Measurements from ENCODE around the gene DCLK2.

The DCLK2 gene

GRCh38 chr4:150074064-150074463, 4.2 kb upstream of the DCLK2 start:
- H3K36me3 ChIP-seq (ENCODE audit: low read length) = no peaks in the 10 kb centered on the region
- H3K4me3 ChIP-seq (ENCODE audit: insufficient read depth, low read length, poor library complexity, severe bottlenecking) = no peak overlapping the region
- H2AFZ ChIP-seq (ENCODE audit: low read depth, low read length, severe bottlenecking) = no peak overlapping the region
- H3F3A ChIP-seq (ENCODE audit: insufficient read depth) = no peaks in the 10 kb centered on the region
- no peaks in the 10 kb centered on the region for H3K27me3 ChIP-seq (ENCODE audit: low read length)
- no peaks in the 10 kb centered on the region for H3K9me2 ChIP-seq (replicated peaks; ENCODE audit: insufficient read depth, low read length)
- no peak overlapping the region for H3K4me2 ChIP-seq (ENCODE audit: low read depth, low read length, poor library complexity, severe bottlenecking)
- no peak overlapping the region for H3K27ac ChIP-seq (ENCODE audit: low read depth, low read length)
- H3K9ac ChIP-seq (ENCODE audit: low read length) = no peak overlapping the region
- TF ChIP-seq EZH2phosphoT487 (conservative IDR thresholded peaks at IDR 0.05; ENCODE audit: low read length) (no peak), CTCF (IDR thresholded peaks at IDR 0.05; ENCODE audit: insufficient read depth, low read length, poor library complexity, severe bottlenecking) (no peak)
- no peaks in the 10 kb centered on the region for H3K9me3 ChIP-seq (ENCODE audit: insufficient read depth, low read length)
- H4K20me1 ChIP-seq (ENCODE audit: low read depth, low read length) = no peaks in the 10 kb centered on the region
- H3K79me2 ChIP-seq (ENCODE audit: insufficient read depth, low read length) = no peaks in the 10 kb centered on the region

GRCh38 chr4:150078579-150079080, 385 bp downstream of the DCLK2 start:
- no peak overlapping the region for H2AFZ ChIP-seq (ENCODE audit: low read depth, low read length, severe bottlenecking)

GRCh38 chr4:150079081-150079581, 886 bp downstream of the DCLK2 start:
- no peaks in the 10 kb centered on the region for H3K27me3 ChIP-seq (ENCODE audit: low read length)
- H3K4me2 ChIP-seq (ENCODE audit: low read depth, low read length, poor library complexity, severe bottlenecking) = no peak overlapping the region
- H4K20me1 ChIP-seq (ENCODE audit: low read depth, low read length) = no peaks in the 10 kb centered on the region
- no peaks in the 10 kb centered on the region for H3K9me3 ChIP-seq (ENCODE audit: insufficient read depth, low read length)
- TF ChIP-seq CTCF (IDR thresholded peaks at IDR 0.05; ENCODE audit: insufficient read depth, low read length, poor library complexity, severe bottlenecking) = no peak
- no peak for TF ChIP-seq EZH2phosphoT487 (conservative IDR thresholded peaks at IDR 0.05; ENCODE audit: low read length)
- no peaks in the 10 kb centered on the region for H3F3A ChIP-seq (ENCODE audit: insufficient read depth)
- H2AFZ ChIP-seq (ENCODE audit: low read depth, low read length, severe bottlenecking) = no peak overlapping the region
- no peaks in the 10 kb centered on the region for H3K36me3 ChIP-seq (ENCODE audit: low read length)
- H3K4me3 ChIP-seq (ENCODE audit: insufficient read depth, low read length, poor library complexity, severe bottlenecking) = no peak overlapping the region
- no peak overlapping the region for H3K27ac ChIP-seq (ENCODE audit: low read depth, low read length)
- no peak overlapping the region for H3K9ac ChIP-seq (ENCODE audit: low read length)
- no peaks in the 10 kb centered on the region for H3K79me2 ChIP-seq (ENCODE audit: insufficient read depth, low read length)
- no peaks in the 10 kb centered on the region for H3K9me2 ChIP-seq (replicated peaks; ENCODE audit: insufficient read depth, low read length)

More at GRCh38 chr4:150078579-150079080, 385 bp downstream of the DCLK2 start:
- Histone ChIP-seq H3K36me3 (ENCODE audit: low read length) (no peaks in the 10 kb centered on the region), H3K79me2 (ENCODE audit: insufficient read depth, low read length) (no peaks in the 10 kb centered on the region), H3K27me3 (ENCODE audit: low read length) (no peaks in the 10 kb centered on the region), H3K9me3 (ENCODE audit: insufficient read depth, low read length) (no peaks in the 10 kb centered on the region), H3K9me2 (replicated peaks; ENCODE audit: insufficient read depth, low read length) (no peaks in the 10 kb centered on the region), H3F3A (ENCODE audit: insufficient read depth) (no peaks in the 10 kb centered on the region), H4K20me1 (ENCODE audit: low read depth, low read length) (no peaks in the 10 kb centered on the region), H3K27ac (ENCODE audit: low read depth, low read length) (no peak overlapping the region), H3K9ac (ENCODE audit: low read length) (no peak overlapping the region), H3K4me2 (ENCODE audit: low read depth, low read length, poor library complexity, severe bottlenecking) (no peak overlapping the region), H3K4me3 (ENCODE audit: insufficient read depth, low read length, poor library complexity, severe bottlenecking) (no peak overlapping the region)
- no peak for TF ChIP-seq EZH2phosphoT487 (conservative IDR thresholded peaks at IDR 0.05; ENCODE audit: low read length)
- TF ChIP-seq CTCF (IDR thresholded peaks at IDR 0.05; ENCODE audit: insufficient read depth, low read length, poor library complexity, severe bottlenecking) = no peak

All from SU-DHL-6 (cell line).